B cell (primary cell): ENCODE results near the gene PLA2G3. TPM values are rescaled to one million over a fixed set of nuclear protein-coding genes. Genes with fewer than 3 reads are reported as not detected.

ENCODE experiments used
- ATAC-seq: fragments of 200-7000 bp; cut with Tn5 transposase; one replicate; pipeline ENCODE4 v1.10.0; 2021; ENCODE audit warnings: low read depth, mild to moderate bottlenecking, moderate number of reproducible peaks, moderate library complexity
- CTCF ChIA-PET: fragments of 350-600 bp; sonication (Branson Sonifier 250); formaldehyde crosslinking; loops from one replicate; lab custom pipeline; 2021; ENCODE audit warnings: antibody characterized with exemption, inconsistent platforms; lab: Charles Lee
- POLR2A ChIA-PET: fragments of 350-600 bp; sonication (Branson Sonifier 250); formaldehyde crosslinking; loops from one replicate; lab custom pipeline; 2021; ENCODE audit warnings: antibody characterized with exemption; lab: Charles Lee
- DNase-seq: peaks from one replicate; pipeline ENCODE4 v3.0.0; 2013
- H2AFZ ChIP-seq: 2 replicates; pipeline ENCODE4 v1.6.1; 2012; ENCODE audit warnings: mild to moderate bottlenecking, low read depth, low read length; ENCODE audit not compliant: insufficient read depth, poor library complexity, severe bottlenecking
- H3K27ac ChIP-seq, 2 donors: 1 replicate in 1 of 2; 2 replicates in 1 of 2; pipeline ENCODE4 v1.5.1; 2012 to 2013; ENCODE audit warnings: low read length in 2 of 2, mild to moderate bottlenecking in 2 of 2, moderate library complexity in 1 of 2
- H3K27me3 ChIP-seq, 4 experiments: fragments of 200-600 bp in 1 of 4; sonication (generic) in 1 of 4; replicated peaks in 1 of 4; 1 replicate in 2 of 4; 2 replicates in 2 of 4; pipeline versions ENCODE4 v1.6.1 to v1.7.0; 2013 to 2016; ENCODE audit warnings: low read length in 3 of 4, mild to moderate bottlenecking in 2 of 4, mixed read lengths in 1 of 4, moderate library complexity in 1 of 4; ENCODE audit not compliant: insufficient read depth in 4 of 4, control insufficient read depth in 3 of 4; ENCODE audit errors: control extremely low read depth in 1 of 4
- H3K36me3 ChIP-seq, 2 experiments: replicated peaks in 1 of 2; 1 replicate in 1 of 2; 2 replicates in 1 of 2; pipeline versions ENCODE4 v1.6.1 to v1.7.1; 2013; ENCODE audit warnings: low read length in 1 of 2; ENCODE audit not compliant: insufficient read depth in 2 of 2, control insufficient read depth in 1 of 2; ENCODE audit errors: control extremely low read depth in 1 of 2, extremely low read depth in 1 of 2
- H3K4me1 ChIP-seq, 2 donors: fragments of 200-600 bp in 1 of 2; sonication (generic) in 1 of 2; 1 replicate in 1 of 2; 2 replicates in 1 of 2; pipeline versions ENCODE4 v1.5.1 to v1.6.1; 2013 to 2017; ENCODE audit warnings: low read length in 2 of 2; ENCODE audit not compliant: control insufficient read depth in 2 of 2, insufficient read depth in 2 of 2
- H3K4me2 ChIP-seq: replicated peaks from 2 replicates; pipeline ENCODE3; 2012; ENCODE audit warnings: mild to moderate bottlenecking, low read depth, low read length; ENCODE audit not compliant: poor library complexity, severe bottlenecking
- H3K4me3 ChIP-seq, 5 experiments: fragments of 200-600 bp in 1 of 5; sonication (generic) in 1 of 5; 1 replicate in 3 of 5; 2 replicates in 2 of 5; pipeline versions ENCODE4 v1.5.1 to v1.7.0; 2011 to 2016; ENCODE audit warnings: low read length in 4 of 5, mild to moderate bottlenecking in 4 of 5, low read depth in 2 of 5, control low read depth in 1 of 5, moderate library complexity in 1 of 5; ENCODE audit not compliant: insufficient read depth in 1 of 5; ENCODE audit errors: control extremely low read depth in 1 of 5, extremely low read depth in 1 of 5
- H3K79me2 ChIP-seq: fragments of 200-600 bp; sonication (generic); one replicate; pipeline ENCODE4 v1.6.0; 2016; ENCODE audit warnings: low read length; ENCODE audit not compliant: control insufficient read depth, insufficient read depth
- H3K9ac ChIP-seq: fragments of 200-600 bp; sonication (generic); 2 replicates; pipeline ENCODE4 v1.6.1; 2017; ENCODE audit warnings: mild to moderate bottlenecking, low read length, moderate library complexity
- H3K9me3 ChIP-seq, 3 donors: one replicate each; pipeline versions ENCODE4 v1.6.1 to v1.7.1; 2013; ENCODE audit warnings: low read length in 2 of 3; ENCODE audit not compliant: control insufficient read depth in 2 of 3, insufficient read depth in 1 of 3; ENCODE audit errors: control extremely low read depth in 1 of 3
- H4K20me1 ChIP-seq: 2 replicates; pipeline ENCODE4 v1.6.0; 2012; ENCODE audit warnings: mild to moderate bottlenecking, low read length; ENCODE audit not compliant: insufficient read depth, control insufficient read depth, poor library complexity, severe bottlenecking
- H3K27ac Mint-ChIP-seq: one replicate; pipeline ENCODE4 v1.8.0; 2021; ENCODE audit warnings: mixed read lengths
- H3K27me3 Mint-ChIP-seq: one replicate; pipeline ENCODE4 v1.8.0; 2021; ENCODE audit warnings: mixed read lengths
- H3K4me1 Mint-ChIP-seq: one replicate; pipeline ENCODE4 v1.8.0; 2021; ENCODE audit warnings: mixed read lengths
- H3K4me3 Mint-ChIP-seq: one replicate; pipeline ENCODE4 v1.8.0; 2021; ENCODE audit warnings: mixed read lengths
- H3K9me3 Mint-ChIP-seq: one replicate; pipeline ENCODE4 v1.8.0; 2022; ENCODE audit warnings: mixed read lengths; ENCODE audit not compliant: insufficient read depth
- EZH2 ChIP-seq: IDR thresholded peaks from 2 replicates; pipeline ENCODE4 v1.6.1; 2012; ENCODE audit warnings: borderline replicate concordance, low read depth, mild to moderate bottlenecking, moderate library complexity, low read length; ENCODE audit not compliant: insufficient read depth, poor library complexity, severe bottlenecking
- WGBS: methylation state at CpG from one replicate; pipeline ENCODE4 v1.1.5; 2013; ENCODE audit warnings: missing lambda C conversion rate; ENCODE audit not compliant: insufficient coverage; 5-methylcytosine and 5-hydroxymethylcytosine counted together
- intact Hi-C: fragments of 100-400 bp; cut with micrococcal nuclease; formaldehyde crosslinking; loops from one replicate; pipeline ENCODE4 v1.10.0; 2022
- polyA plus RNA-seq: library from polyadenylated mRNA; depleted of rRNA; stranded (reverse); fragments of >200 nt; gene quantifications from 2 replicates; pipeline ENCODE4 v1.2.3, GENCODE V29; 2012
- total RNA-seq, 2 donors: library from RNA; stranded (reverse); fragments of 120-200 nt in 1 of 2; gene quantifications; 1 replicate in 1 of 2; 2 replicates in 1 of 2; pipeline versions ENCODE4 v1.2.3 to v1.2.4, GENCODE V29; 2013 to 2022
- TF ChIP-seq, protein P1 (sequence below): fragments of 200-600 bp; IDR thresholded peaks from one replicate; pipeline ENCODE4 v1.8.0; 2022; ENCODE audit warnings: antibody characterized with exemption, mild to moderate bottlenecking

Gene PLA2G3
- total and polyA plus RNA-seq, 2 donors (not counting 1 experiment from before 2014, with no cell fraction given), result not detected

- H3K27me3 Mint-ChIP-seq, result no peaks in the 10 kb centered on the region
- WGBS, result 84% methylated on average over 2 of the region's 2 CpGs
- Histone ChIP-seq H4K20me1 (no peaks in the 10 kb centered on the region), H3K4me1 (peaks cover 15 to 16% of the 10 kb centered on the region in 2 donors), H3K27me3 (no peaks in the 10 kb centered on the region), H3K36me3 (no peaks in the 10 kb centered on the region), H3K27ac (no peak overlapping the region), H3K9me3 (no peaks in the 10 kb centered on the region), H3K9ac (no peak overlapping the region), H3K79me2 (no peaks in the 10 kb centered on the region), H2AFZ (no peak overlapping the region), H3K4me3 (no peak overlapping the region), H3K4me2 (no peak overlapping the region)
- no peak overlapping the region for H3K4me3 Mint-ChIP-seq
- ATAC-seq (no peak), DNase-seq (no peak)
- H3K27ac Mint-ChIP-seq, result no peak overlapping the region
- ChIA-PET POLR2A (no interaction called here), CTCF (no interaction called here)
- peaks cover 22% of the 10 kb centered on the region for H3K4me1 Mint-ChIP-seq
- TF ChIP-seq, protein P1, sequence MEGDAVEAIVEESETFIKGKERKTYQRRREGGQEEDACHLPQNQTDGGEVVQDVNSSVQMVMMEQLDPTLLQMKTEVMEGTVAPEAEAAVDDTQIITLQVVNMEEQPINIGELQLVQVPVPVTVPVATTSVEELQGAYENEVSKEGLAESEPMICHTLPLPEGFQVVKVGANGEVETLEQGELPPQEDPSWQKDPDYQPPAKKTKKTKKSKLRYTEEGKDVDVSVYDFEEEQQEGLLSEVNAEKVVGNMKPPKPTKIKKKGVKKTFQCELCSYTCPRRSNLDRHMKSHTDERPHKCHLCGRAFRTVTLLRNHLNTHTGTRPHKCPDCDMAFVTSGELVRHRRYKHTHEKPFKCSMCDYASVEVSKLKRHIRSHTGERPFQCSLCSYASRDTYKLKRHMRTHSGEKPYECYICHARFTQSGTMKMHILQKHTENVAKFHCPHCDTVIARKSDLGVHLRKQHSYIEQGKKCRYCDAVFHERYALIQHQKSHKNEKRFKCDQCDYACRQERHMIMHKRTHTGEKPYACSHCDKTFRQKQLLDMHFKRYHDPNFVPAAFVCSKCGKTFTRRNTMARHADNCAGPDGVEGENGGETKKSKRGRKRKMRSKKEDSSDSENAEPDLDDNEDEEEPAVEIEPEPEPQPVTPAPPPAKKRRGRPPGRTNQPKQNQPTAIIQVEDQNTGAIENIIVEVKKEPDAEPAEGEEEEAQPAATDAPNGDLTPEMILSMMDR, result no peak
- TF ChIP-seq EZH2, result no peak
- intact Hi-C loops, result no loop called here
- H3K9me3 Mint-ChIP-seq, result no peaks in the 10 kb centered on the region
These were observed 37.2 kb downstream of the PLA2G3 start for GRCh38 chr22:31103111-31103510.

DNA sequence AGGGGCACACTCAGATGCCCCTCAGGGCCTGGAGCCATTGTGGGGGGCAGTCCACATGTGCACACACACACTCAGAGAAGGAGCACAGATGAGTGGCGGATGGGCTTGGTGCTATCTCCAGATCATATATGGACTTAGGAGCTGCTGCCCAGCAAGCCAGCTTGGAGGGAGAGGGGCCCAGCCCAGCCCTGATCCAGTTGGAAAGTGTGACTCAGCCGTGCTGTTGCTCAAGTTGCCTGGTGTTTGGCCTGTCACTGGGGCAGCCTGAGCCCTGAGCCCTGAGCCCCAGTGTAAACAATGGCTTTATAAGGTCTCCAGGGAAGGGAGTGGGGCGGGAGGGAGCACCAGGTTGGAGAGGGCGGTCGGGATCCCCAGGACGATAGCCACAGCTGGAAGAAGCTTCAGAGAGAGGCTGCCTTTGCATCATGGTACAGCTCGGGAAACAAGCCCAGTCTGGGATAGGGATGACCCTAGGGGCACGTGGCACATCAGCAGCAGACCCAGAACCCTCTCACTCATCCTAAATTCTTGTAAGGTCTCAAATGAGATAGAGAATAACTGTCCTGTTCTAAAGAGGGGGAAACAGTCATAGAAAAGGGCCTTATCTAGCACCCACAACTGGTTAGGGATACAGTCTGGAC, 37.7 kb downstream of the PLA2G3 start:
- Histone ChIP-seq H3K4me2 (no peak overlapping the region), H4K20me1 (no peaks in the 10 kb centered on the region), H3K9me3 (no peaks in the 10 kb centered on the region), H3K27me3 (no peaks in the 10 kb centered on the region), H3K9ac (no peak overlapping the region), H3K27ac (no peak overlapping the region), H3K4me3 (no peak overlapping the region), H3K79me2 (no peaks in the 10 kb centered on the region), H3K36me3 (no peaks in the 10 kb centered on the region), H2AFZ (no peak overlapping the region), H3K4me1 (peaks cover 10 to 11% of the 10 kb centered on the region in 2 donors)
- Mint-ChIP-seq H3K9me3 (no peaks in the 10 kb centered on the region), H3K27ac (peak overlapping the region; percentile 6), H3K27me3 (no peaks in the 10 kb centered on the region), H3K4me1 (peaks cover 17% of the 10 kb centered on the region), H3K4me3 (no peak overlapping the region)
- no peak for ATAC-seq
- intact Hi-C loops, result no loop called here
- TF ChIP-seq EZH2, result no peak
- TF ChIP-seq, protein P1, result no peak
- ChIA-PET CTCF (interaction anchor here (0.6 to 1.9 kb wide), 3 partner anchors 17 to 339 kb away, joined by 3 to 5 read pairs (median 3); no protein-coding TSS in a partner anchor), POLR2A (no interaction called here)
- 97% methylated on average over 6 of the region's 8 CpGs for WGBS
- DNase-seq, result no peak
